Right lobe of liver (tissue), 6 donors: ENCODE measurements around the gene CLCA4. TPM values are rescaled to one million over a fixed set of nuclear protein-coding genes. Genes with fewer than 3 reads are reported as not detected.
A peak's percentile ranks its signal among the peaks of the same experiment; 100 is the strongest.

Source experiments
- ATAC-seq, 4 donors: fragments of 200-7000 bp; cut with Tn5 transposase; one replicate each; pipeline ENCODE4 v1.9.1; 2020; ENCODE audit warnings: mild to moderate bottlenecking in 4 of 4, moderate library complexity in 4 of 4
- DNase-seq, 3 donors: peaks; one replicate each; pipeline ENCODE4 v3.0.0-alpha.2; 2020
- H3K27ac ChIP-seq, 3 donors: fragments of 200-600 bp; one replicate each; pipeline ENCODE4 v1.8.0; 2022
- H3K27me3 ChIP-seq, 2 donors: fragments of 200-600 bp; one replicate each; pipeline ENCODE4 v1.8.0; 2022
- H3K36me3 ChIP-seq, 4 donors: fragments of 200-600 bp; sonication (generic) in 1 of 4; one replicate each; pipeline versions ENCODE4 v1.5.1 to v1.8.0; 2017 to 2022; ENCODE audit warnings: control low read depth in 1 of 4
- H3K4me1 ChIP-seq, 4 donors: fragments of 200-600 bp; sonication (generic) in 1 of 4; one replicate each; pipeline versions ENCODE4 v1.5.1 to v1.8.0; 2017 to 2022; ENCODE audit warnings: control low read depth in 1 of 4
- H3K4me3 ChIP-seq, 3 donors: fragments of 200-600 bp; one replicate each; pipeline ENCODE4 v1.8.0; 2022
- H3K9me3 ChIP-seq, 4 donors: fragments of 200-600 bp; sonication (generic) in 1 of 4; one replicate each; pipeline versions ENCODE4 v1.5.1 to v1.8.0; 2017 to 2022; ENCODE audit warnings: control low read depth in 1 of 4
- POLR2A ChIP-seq: fragments of 450-650 bp; IDR thresholded peaks from one replicate; pipeline ENCODE4 v1.6.1; 2017; ENCODE audit warnings: antibody characterized with exemption, mild to moderate bottlenecking
- WGBS: methylation state at CpG from one replicate; pipeline ENCODE4 v1.1.6; 2018; ENCODE audit warnings: low coverage, low lambda C conversion rate; ENCODE audit not compliant: insufficient coverage; ENCODE audit errors: missing lambda C conversion rate; 5-methylcytosine and 5-hydroxymethylcytosine counted together
- intact Hi-C, 2 donors: fragments of 100-400 bp; cut with DNase I; formaldehyde crosslinking; loops; one replicate each; pipeline versions ENCODE4 v1.11.2 to v1.14.1; 2022
- total RNA-seq, 6 experiments: library from RNA; depleted of rRNA in 2 of 6; stranded (reverse); fragments of >200 nt in 2 of 6; fragmentation: NEBNext Ultra II Directional in 3 of 6; extraction: Animal tissue kit (Norgen Biotek cat#: 25700) in 3 of 6; gene quantifications; one replicate each; pipeline versions ENCODE4 v1.1.0 to v1.2.4, GENCODE V29; 2016 to 2023
- TF ChIP-seq, protein P1 (sequence below), 4 donors: fragments of 200-600 bp in 3 of 4; fragments of 450-650 bp in 1 of 4; IDR thresholded peaks; one replicate each; pipeline versions ENCODE4 v1.5.1 to v1.8.0; 2016 to 2022; ENCODE audit warnings: antibody characterized with exemption in 4 of 4, mild to moderate bottlenecking in 2 of 4
- donor health status: DM: no; HTN: yes; CAD: no.
- donor health status: DM: no; HTN: no; CAD: no.
- donor health status: DM: no; HTN: no; CAD: no.
- donor health status: DM: no; HTN: yes; CAD: no.
- donor health status: DM: no; HTN: yes; CAD: no.

The CLCA4 gene
- total RNA-seq, 6 experiments from 2014 or later: 0.07 TPM; not detected in 5

DNA sequence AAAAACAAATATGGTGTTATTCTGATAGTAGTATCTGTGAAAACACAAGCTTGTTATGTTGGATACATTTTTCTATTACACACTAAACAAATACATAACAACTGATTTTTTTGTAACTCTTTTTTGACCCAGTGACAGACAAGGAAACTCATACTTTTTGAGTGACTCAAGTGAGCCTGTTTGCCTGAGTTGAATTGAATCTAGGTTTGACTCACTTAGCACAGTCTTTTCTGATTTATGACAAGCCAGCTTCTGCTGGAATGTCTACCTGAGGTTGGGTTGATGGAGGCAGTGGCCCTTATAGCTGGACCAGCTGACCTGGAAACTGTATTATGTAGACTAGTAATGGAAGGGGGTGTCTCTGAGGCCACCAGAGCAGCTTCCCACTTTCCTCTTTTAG lies 4.2 kb upstream of the CLCA4 start:
- DNase-seq: no peak
- no peaks in the 10 kb centered on the region for H3K36me3 ChIP-seq
- no peaks in the 10 kb centered on the region for H3K4me1 ChIP-seq
- no peak overlapping the region for H3K4me3 ChIP-seq
- TF ChIP-seq POLR2A: no peak
- no peaks in the 10 kb centered on the region for H3K9me3 ChIP-seq
- intact Hi-C loops: no loop called here
- no peak overlapping the region for H3K27ac ChIP-seq
- no peaks in the 10 kb centered on the region for H3K27me3 ChIP-seq
- no peak for ATAC-seq

DNA sequence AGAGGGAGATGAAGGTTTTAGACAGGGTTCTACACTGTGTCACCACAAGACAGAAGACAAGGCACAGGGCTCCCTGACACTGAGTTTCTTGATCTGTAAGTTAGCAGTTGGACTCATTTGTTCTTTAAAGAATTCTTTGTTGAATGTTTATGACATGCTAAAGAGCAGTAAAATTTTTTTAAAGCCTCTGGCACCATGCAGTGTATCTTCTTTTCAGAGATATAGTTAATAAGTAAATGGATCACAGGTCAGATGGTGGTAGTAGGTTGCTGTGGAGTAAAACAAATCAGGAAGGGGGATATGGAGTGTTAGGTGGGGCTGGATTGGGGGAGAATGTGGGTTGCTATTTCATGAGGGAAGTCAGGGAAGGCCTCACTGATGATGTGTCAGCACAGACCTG lies 2.0 kb downstream of the CLCA4 start:
- Histone ChIP-seq H3K36me3 (no peaks in the 10 kb centered on the region), H3K9me3 (no peaks in the 10 kb centered on the region), H3K4me1 (no peaks in the 10 kb centered on the region), H3K4me3 (no peak overlapping the region), H3K27ac (no peak overlapping the region), H3K27me3 (no peaks in the 10 kb centered on the region)
- intact Hi-C loops: no loop called here
- DNase-seq (no peak), ATAC-seq (no peak)
- TF ChIP-seq, protein P1, sequence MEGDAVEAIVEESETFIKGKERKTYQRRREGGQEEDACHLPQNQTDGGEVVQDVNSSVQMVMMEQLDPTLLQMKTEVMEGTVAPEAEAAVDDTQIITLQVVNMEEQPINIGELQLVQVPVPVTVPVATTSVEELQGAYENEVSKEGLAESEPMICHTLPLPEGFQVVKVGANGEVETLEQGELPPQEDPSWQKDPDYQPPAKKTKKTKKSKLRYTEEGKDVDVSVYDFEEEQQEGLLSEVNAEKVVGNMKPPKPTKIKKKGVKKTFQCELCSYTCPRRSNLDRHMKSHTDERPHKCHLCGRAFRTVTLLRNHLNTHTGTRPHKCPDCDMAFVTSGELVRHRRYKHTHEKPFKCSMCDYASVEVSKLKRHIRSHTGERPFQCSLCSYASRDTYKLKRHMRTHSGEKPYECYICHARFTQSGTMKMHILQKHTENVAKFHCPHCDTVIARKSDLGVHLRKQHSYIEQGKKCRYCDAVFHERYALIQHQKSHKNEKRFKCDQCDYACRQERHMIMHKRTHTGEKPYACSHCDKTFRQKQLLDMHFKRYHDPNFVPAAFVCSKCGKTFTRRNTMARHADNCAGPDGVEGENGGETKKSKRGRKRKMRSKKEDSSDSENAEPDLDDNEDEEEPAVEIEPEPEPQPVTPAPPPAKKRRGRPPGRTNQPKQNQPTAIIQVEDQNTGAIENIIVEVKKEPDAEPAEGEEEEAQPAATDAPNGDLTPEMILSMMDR (IDR thresholded peaks at IDR 0.05): no peak
- TF ChIP-seq POLR2A: no peak

DNA sequence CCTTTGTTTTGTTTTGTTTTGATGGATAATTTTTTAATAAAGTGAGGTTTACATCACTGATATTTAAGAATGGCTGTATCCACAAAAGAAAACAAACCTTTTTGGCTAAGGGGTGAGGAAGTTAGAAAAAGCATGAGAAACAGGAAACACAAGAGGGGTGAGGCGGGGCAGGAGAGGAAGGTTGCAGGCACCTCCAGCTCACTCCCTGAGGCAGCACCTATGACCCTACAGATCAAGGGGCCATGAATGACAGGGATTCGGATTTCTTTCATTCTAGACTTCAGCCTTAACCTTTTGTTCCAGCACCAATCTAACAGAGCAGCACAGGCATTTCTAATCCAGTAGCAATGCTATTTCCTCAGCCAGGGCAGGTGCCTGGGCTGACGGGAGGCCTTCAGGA lies 4.4 kb downstream of the CLCA4 start:
- intact Hi-C loops: no loop called here
- no peak for ATAC-seq
- Histone ChIP-seq H3K27me3 (no peaks in the 10 kb centered on the region), H3K27ac (no peak overlapping the region), H3K4me1 (no peaks in the 10 kb centered on the region), H3K9me3 (no peaks in the 10 kb centered on the region), H3K4me3 (no peak overlapping the region), H3K36me3 (no peaks in the 10 kb centered on the region)
- TF ChIP-seq, protein P1 (IDR thresholded peaks at IDR 0.05): no peak
- no peak for TF ChIP-seq POLR2A
- WGBS: 44% methylated on average over 3 of the region's 3 CpGs
- no peak for DNase-seq

- DNase-seq (no peak), ATAC-seq (peak in 1 of 4 donors; percentile 35)
- H3K27ac ChIP-seq: no peak overlapping the region
- no peaks in the 10 kb centered on the region for H3K36me3 ChIP-seq
- no peaks in the 10 kb centered on the region for H3K27me3 ChIP-seq
- no peak overlapping the region for H3K4me3 ChIP-seq
- no peaks in the 10 kb centered on the region for H3K4me1 ChIP-seq
- TF ChIP-seq, protein P1 (IDR thresholded peaks at IDR 0.05): no peak
- no peak for TF ChIP-seq POLR2A
- H3K9me3 ChIP-seq: no peaks in the 10 kb centered on the region
- WGBS: no CpG with 5 or more reads among the region's 19 CpGs
- intact Hi-C loops: no loop called here
Measured at GRCh38 chr1:86552376-86552775, 5.5 kb downstream of the CLCA4 start.

DNA sequence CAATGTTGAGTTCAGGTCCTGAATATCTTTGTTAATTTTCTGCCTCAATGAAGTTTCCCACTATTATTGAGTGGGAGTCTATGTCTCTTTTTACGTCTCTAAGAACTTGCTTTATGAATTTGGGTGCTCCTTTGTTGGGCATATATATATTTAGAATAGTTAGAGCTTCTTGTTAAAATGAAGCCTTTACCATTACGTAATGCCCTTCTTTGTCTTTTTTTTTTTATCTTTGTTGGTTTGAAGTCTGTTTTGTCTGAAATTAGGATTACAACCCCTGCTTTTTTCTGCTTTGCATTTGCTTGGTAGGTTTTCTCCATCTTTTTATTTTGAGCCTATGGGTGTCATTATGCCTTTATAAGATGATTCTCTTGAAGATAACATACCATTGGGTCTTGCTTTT lies 10.9 kb downstream of the CLCA4 start:
- Histone ChIP-seq H3K4me3 (no peak overlapping the region), H3K4me1 (no peaks in the 10 kb centered on the region), H3K9me3 (no peaks in the 10 kb centered on the region), H3K36me3 (no peaks in the 10 kb centered on the region), H3K27me3 (no peaks in the 10 kb centered on the region), H3K27ac (no peak overlapping the region)
- 43% methylated on average over 2 of the region's 2 CpGs for WGBS
- ATAC-seq: no peak
- no peak for TF ChIP-seq POLR2A
- TF ChIP-seq, protein P1 (IDR thresholded peaks at IDR 0.05): no peak
- no peak for DNase-seq
- intact Hi-C loops: no loop called here
